GM23338 (cell line): ENCODE data around the gene DOP1A. TPM values are rescaled to one million over a fixed set of nuclear protein-coding genes. Genes with fewer than 3 reads are reported as not detected.

Experiments
- ATAC-seq: fragments of 200-7000 bp; cut with Tn5 transposase; 3 replicates; pipeline ENCODE4 v1.9.1; 2020
- DNase-seq: peaks from one replicate; pipeline ENCODE4 v3.0.0-alpha.2; 2015; ENCODE audit warnings: low spot score
- H2AFZ ChIP-seq: fragments of 200-600 bp; sonication (generic); 2 replicates; pipeline ENCODE4 v1.8.0; 2016; ENCODE audit warnings: antibody characterized with exemption, mild to moderate bottlenecking, moderate library complexity
- H3F3A ChIP-seq: fragments of 200-600 bp; sonication (generic); replicated peaks from 2 replicates; pipeline ENCODE4 v1.8.0; 2017; ENCODE audit warnings: antibody characterized with exemption, mixed run types, low read depth
- H3K27ac ChIP-seq: fragments of 200-600 bp; sonication (generic); 2 replicates; pipeline ENCODE4 v1.6.1; 2016; ENCODE audit warnings: low read depth
- H3K27me3 ChIP-seq: fragments of 200-600 bp; sonication (generic); 2 replicates; pipeline ENCODE4 v1.8.0; 2016; ENCODE audit warnings: mild to moderate bottlenecking, mixed run types, moderate library complexity; ENCODE audit not compliant: insufficient read depth
- H3K36me3 ChIP-seq: fragments of 200-600 bp; sonication (generic); 2 replicates; pipeline ENCODE4 v1.8.0; 2016; ENCODE audit warnings: mild to moderate bottlenecking; ENCODE audit not compliant: insufficient read depth
- H3K4me1 ChIP-seq: fragments of 200-600 bp; sonication (generic); 2 replicates; pipeline ENCODE4 v1.8.0; 2016; ENCODE audit warnings: mild to moderate bottlenecking, moderate library complexity; ENCODE audit not compliant: insufficient read depth
- H3K4me2 ChIP-seq: fragments of 200-600 bp; sonication (generic); 2 replicates; pipeline ENCODE4 v1.7.1; 2017; ENCODE audit warnings: mixed run types
- H3K4me3 ChIP-seq: fragments of 200-600 bp; sonication (generic); 2 replicates; pipeline ENCODE4 v1.6.1; 2016; ENCODE audit warnings: mixed run types
- H3K79me2 ChIP-seq: fragments of 200-600 bp; sonication (generic); replicated peaks from 2 replicates; pipeline ENCODE4 v1.8.0; 2017; ENCODE audit warnings: mild to moderate bottlenecking; ENCODE audit not compliant: insufficient read depth
- H3K9me2 ChIP-seq: fragments of 200-600 bp; sonication (generic); 2 replicates; pipeline ENCODE4 v1.8.0; 2017; ENCODE audit not compliant: insufficient read depth
- H4K20me1 ChIP-seq: fragments of 200-600 bp; sonication (generic); replicated peaks from 2 replicates; pipeline ENCODE4 v1.8.0; 2017; ENCODE audit warnings: mild to moderate bottlenecking; ENCODE audit not compliant: insufficient read depth
- H3K27ac Mint-ChIP-seq: 2 replicates; pipeline ENCODE4 v1.8.0; 2020; ENCODE audit warnings: inconsistent platforms, mild to moderate bottlenecking, moderate library complexity, mixed read lengths
- H3K27me3 Mint-ChIP-seq: 3 replicates; pipeline ENCODE4 v1.8.0; 2022; ENCODE audit warnings: low read depth, mild to moderate bottlenecking, moderate library complexity, mixed read lengths, inconsistent platforms; ENCODE audit not compliant: insufficient read depth, poor library complexity
- H3K36me3 Mint-ChIP-seq: 3 replicates; pipeline ENCODE4 v1.8.0; 2021; ENCODE audit warnings: low read depth, mild to moderate bottlenecking, inconsistent platforms, moderate library complexity, mixed read lengths
- H3K4me1 Mint-ChIP-seq: 3 replicates; pipeline ENCODE4 v1.8.0; 2020; ENCODE audit warnings: mild to moderate bottlenecking, inconsistent platforms, mixed read lengths
- H3K4me3 Mint-ChIP-seq: 3 replicates; pipeline ENCODE4 v1.8.0; 2021; ENCODE audit warnings: moderate library complexity, mild to moderate bottlenecking, inconsistent platforms, mixed read lengths
- H3K9me3 Mint-ChIP-seq: 3 replicates; pipeline ENCODE4 v1.8.0; 2020; ENCODE audit warnings: moderate library complexity, mild to moderate bottlenecking, inconsistent platforms, mixed read lengths
- CREB1 ChIP-seq: fragments of 250-450 bp; sonication (Bioruptor Pico); IDR thresholded peaks from 2 replicates; pipeline ENCODE4 v1.5.0; 2020; ENCODE audit warnings: low read depth, mild to moderate bottlenecking, moderate library complexity
- EZH2 ChIP-seq: fragments of 200-600 bp; sonication (generic); IDR thresholded peaks from one replicate; pipeline ENCODE4 v1.8.0; 2017; ENCODE audit warnings: antibody characterized with exemption, mild to moderate bottlenecking, low read depth; ENCODE audit not compliant: unreplicated experiment
- EZH2phosphoT487 ChIP-seq: fragments of 200-600 bp; sonication (generic); IDR thresholded peaks from one replicate; pipeline ENCODE4 v1.8.1; 2018; ENCODE audit warnings: antibody characterized with exemption; ENCODE audit not compliant: unreplicated experiment
- JUNB ChIP-seq: IDR thresholded peaks from one replicate; pipeline ENCODE4 v1.6.1; 2016; ENCODE audit warnings: antibody characterized with exemption; ENCODE audit not compliant: unreplicated experiment
- NANOG ChIP-seq: IDR thresholded peaks from 2 replicates; pipeline ENCODE4 v1.6.1; 2016; ENCODE audit warnings: antibody characterized with exemption, borderline replicate concordance
- POLR2AphosphoS5 ChIP-seq: IDR thresholded peaks from 2 replicates; pipeline ENCODE4 v1.6.1; 2016; ENCODE audit warnings: antibody characterized with exemption, low read depth
- STAT1 ChIP-seq: IDR thresholded peaks from one replicate; pipeline ENCODE4 v1.6.1; 2016; ENCODE audit warnings: antibody characterized with exemption; ENCODE audit not compliant: unreplicated experiment
- ZNF114 ChIP-seq: fragments of 250-450 bp; sonication (Bioruptor Pico); IDR thresholded peaks from 2 replicates; pipeline ENCODE4 v1.5.0; 2020; ENCODE audit warnings: mild to moderate bottlenecking, moderate library complexity
- ZNF331 ChIP-seq: fragments of 250-450 bp; sonication (Bioruptor Pico); IDR thresholded peaks from 2 replicates; pipeline ENCODE4 v1.5.0; 2020; ENCODE audit warnings: low read depth, mild to moderate bottlenecking, moderate library complexity
- polyA plus RNA-seq: library from polyadenylated mRNA; unstranded; fragments of >200 nt; fragmentation: Nextera tagmentation; extraction: Ambion mirVana; gene quantifications from 2 replicates; pipeline ENCODE4 v1.2.1, GENCODE V29; 2016
- total RNA-seq: library from RNA; depleted of rRNA; stranded (reverse); fragments of >200 nt; shearing (Covaris generic); gene quantifications from 2 replicates; pipeline ENCODE4 v1.2.3, GENCODE V29; 2014
- TF ChIP-seq, protein P1 (sequence below), 2 experiments: fragments of 200-600 bp in 1 of 2; sonication (generic) in 1 of 2; conservative IDR thresholded peaks; 2 replicates each; pipeline versions ENCODE4 v1.5.1 to v1.6.1; 2016 to 2017; ENCODE audit warnings: antibody characterized with exemption in 2 of 2, low read depth in 2 of 2, mild to moderate bottlenecking in 2 of 2, moderate library complexity in 1 of 2
- TF ChIP-seq, protein P2 (sequence below): IDR thresholded peaks from one replicate; pipeline ENCODE4 v1.6.1; 2018; ENCODE audit warnings: antibody characterized with exemption; ENCODE audit not compliant: unreplicated experiment
- TF ChIP-seq, protein P3 (sequence below): IDR thresholded peaks from 2 replicates; pipeline ENCODE4 v1.6.1; 2016; ENCODE audit warnings: antibody characterized with exemption
- TF ChIP-seq, protein P4 (sequence below): fragments of 250-450 bp; sonication (Bioruptor Pico); IDR thresholded peaks from 2 replicates; pipeline ENCODE4 v1.5.0; 2020; ENCODE audit warnings: mild to moderate bottlenecking, moderate library complexity

The DOP1A gene
- total and polyA plus RNA-seq, 2 experiments from 2014 or later = 3.9 to 18.6 TPM

DNA sequence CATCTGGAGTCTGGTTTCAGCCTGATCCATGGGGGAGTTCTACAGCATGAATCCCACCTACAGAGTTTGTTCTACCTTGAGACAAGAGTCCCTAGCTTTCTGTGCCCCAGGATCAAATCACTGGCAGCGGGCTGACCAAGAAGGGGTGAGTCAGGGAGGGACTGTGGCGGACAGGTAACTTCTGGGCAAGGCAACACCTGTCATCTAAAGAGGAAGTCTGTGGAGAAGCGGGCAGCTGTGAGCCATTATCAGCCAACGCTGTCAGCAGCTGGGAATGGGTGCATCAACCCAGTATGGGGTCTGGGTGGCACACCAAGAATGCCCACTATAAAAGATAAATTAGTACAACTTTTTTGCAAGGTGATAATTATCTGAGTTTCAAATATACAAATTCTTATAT, 47.7 kb upstream of the DOP1A start:
- no peak overlapping the region for H3K4me3 ChIP-seq
- no peaks in the 10 kb centered on the region for H4K20me1 ChIP-seq
- ATAC-seq (no peak), DNase-seq (no peak)
- no peaks in the 10 kb centered on the region for H3K4me1 Mint-ChIP-seq
- no peak overlapping the region for H3K27ac ChIP-seq
- H3K27me3 ChIP-seq = no peaks in the 10 kb centered on the region
- no peaks in the 10 kb centered on the region for H3F3A ChIP-seq
- H3K4me2 ChIP-seq = no peak overlapping the region
- H3K4me1 ChIP-seq = no peaks in the 10 kb centered on the region
- H3K27ac Mint-ChIP-seq = no peak overlapping the region
- H3K9me3 Mint-ChIP-seq = peaks cover 4% of the 10 kb centered on the region; the same call in 1 of the 3 replicates
- no peak for TF ChIP-seq JUNB
- no peak for TF ChIP-seq EZH2phosphoT487
- TF ChIP-seq EZH2 = no peak
- no peak for TF ChIP-seq STAT1
- TF ChIP-seq, protein P1, sequence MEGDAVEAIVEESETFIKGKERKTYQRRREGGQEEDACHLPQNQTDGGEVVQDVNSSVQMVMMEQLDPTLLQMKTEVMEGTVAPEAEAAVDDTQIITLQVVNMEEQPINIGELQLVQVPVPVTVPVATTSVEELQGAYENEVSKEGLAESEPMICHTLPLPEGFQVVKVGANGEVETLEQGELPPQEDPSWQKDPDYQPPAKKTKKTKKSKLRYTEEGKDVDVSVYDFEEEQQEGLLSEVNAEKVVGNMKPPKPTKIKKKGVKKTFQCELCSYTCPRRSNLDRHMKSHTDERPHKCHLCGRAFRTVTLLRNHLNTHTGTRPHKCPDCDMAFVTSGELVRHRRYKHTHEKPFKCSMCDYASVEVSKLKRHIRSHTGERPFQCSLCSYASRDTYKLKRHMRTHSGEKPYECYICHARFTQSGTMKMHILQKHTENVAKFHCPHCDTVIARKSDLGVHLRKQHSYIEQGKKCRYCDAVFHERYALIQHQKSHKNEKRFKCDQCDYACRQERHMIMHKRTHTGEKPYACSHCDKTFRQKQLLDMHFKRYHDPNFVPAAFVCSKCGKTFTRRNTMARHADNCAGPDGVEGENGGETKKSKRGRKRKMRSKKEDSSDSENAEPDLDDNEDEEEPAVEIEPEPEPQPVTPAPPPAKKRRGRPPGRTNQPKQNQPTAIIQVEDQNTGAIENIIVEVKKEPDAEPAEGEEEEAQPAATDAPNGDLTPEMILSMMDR (conservative IDR thresholded peaks at IDR 0.05; ENCODE audit: low read depth in 2 of 2) = no peak
- TF ChIP-seq ZNF114 (CRISPR knock-in tag) = no peak
- TF ChIP-seq, protein P2, sequence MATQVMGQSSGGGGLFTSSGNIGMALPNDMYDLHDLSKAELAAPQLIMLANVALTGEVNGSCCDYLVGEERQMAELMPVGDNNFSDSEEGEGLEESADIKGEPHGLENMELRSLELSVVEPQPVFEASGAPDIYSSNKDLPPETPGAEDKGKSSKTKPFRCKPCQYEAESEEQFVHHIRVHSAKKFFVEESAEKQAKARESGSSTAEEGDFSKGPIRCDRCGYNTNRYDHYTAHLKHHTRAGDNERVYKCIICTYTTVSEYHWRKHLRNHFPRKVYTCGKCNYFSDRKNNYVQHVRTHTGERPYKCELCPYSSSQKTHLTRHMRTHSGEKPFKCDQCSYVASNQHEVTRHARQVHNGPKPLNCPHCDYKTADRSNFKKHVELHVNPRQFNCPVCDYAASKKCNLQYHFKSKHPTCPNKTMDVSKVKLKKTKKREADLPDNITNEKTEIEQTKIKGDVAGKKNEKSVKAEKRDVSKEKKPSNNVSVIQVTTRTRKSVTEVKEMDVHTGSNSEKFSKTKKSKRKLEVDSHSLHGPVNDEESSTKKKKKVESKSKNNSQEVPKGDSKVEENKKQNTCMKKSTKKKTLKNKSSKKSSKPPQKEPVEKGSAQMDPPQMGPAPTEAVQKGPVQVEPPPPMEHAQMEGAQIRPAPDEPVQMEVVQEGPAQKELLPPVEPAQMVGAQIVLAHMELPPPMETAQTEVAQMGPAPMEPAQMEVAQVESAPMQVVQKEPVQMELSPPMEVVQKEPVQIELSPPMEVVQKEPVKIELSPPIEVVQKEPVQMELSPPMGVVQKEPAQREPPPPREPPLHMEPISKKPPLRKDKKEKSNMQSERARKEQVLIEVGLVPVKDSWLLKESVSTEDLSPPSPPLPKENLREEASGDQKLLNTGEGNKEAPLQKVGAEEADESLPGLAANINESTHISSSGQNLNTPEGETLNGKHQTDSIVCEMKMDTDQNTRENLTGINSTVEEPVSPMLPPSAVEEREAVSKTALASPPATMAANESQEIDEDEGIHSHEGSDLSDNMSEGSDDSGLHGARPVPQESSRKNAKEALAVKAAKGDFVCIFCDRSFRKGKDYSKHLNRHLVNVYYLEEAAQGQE = no peak
- TF ChIP-seq, protein P3, sequence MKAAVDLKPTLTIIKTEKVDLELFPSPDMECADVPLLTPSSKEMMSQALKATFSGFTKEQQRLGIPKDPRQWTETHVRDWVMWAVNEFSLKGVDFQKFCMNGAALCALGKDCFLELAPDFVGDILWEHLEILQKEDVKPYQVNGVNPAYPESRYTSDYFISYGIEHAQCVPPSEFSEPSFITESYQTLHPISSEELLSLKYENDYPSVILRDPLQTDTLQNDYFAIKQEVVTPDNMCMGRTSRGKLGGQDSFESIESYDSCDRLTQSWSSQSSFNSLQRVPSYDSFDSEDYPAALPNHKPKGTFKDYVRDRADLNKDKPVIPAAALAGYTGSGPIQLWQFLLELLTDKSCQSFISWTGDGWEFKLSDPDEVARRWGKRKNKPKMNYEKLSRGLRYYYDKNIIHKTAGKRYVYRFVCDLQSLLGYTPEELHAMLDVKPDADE = no peak
- TF ChIP-seq POLR2AphosphoS5 = no peak
- no peak for TF ChIP-seq NANOG
- no peak for TF ChIP-seq ZNF331 (CRISPR knock-in tag)
- TF ChIP-seq, protein P4, sequence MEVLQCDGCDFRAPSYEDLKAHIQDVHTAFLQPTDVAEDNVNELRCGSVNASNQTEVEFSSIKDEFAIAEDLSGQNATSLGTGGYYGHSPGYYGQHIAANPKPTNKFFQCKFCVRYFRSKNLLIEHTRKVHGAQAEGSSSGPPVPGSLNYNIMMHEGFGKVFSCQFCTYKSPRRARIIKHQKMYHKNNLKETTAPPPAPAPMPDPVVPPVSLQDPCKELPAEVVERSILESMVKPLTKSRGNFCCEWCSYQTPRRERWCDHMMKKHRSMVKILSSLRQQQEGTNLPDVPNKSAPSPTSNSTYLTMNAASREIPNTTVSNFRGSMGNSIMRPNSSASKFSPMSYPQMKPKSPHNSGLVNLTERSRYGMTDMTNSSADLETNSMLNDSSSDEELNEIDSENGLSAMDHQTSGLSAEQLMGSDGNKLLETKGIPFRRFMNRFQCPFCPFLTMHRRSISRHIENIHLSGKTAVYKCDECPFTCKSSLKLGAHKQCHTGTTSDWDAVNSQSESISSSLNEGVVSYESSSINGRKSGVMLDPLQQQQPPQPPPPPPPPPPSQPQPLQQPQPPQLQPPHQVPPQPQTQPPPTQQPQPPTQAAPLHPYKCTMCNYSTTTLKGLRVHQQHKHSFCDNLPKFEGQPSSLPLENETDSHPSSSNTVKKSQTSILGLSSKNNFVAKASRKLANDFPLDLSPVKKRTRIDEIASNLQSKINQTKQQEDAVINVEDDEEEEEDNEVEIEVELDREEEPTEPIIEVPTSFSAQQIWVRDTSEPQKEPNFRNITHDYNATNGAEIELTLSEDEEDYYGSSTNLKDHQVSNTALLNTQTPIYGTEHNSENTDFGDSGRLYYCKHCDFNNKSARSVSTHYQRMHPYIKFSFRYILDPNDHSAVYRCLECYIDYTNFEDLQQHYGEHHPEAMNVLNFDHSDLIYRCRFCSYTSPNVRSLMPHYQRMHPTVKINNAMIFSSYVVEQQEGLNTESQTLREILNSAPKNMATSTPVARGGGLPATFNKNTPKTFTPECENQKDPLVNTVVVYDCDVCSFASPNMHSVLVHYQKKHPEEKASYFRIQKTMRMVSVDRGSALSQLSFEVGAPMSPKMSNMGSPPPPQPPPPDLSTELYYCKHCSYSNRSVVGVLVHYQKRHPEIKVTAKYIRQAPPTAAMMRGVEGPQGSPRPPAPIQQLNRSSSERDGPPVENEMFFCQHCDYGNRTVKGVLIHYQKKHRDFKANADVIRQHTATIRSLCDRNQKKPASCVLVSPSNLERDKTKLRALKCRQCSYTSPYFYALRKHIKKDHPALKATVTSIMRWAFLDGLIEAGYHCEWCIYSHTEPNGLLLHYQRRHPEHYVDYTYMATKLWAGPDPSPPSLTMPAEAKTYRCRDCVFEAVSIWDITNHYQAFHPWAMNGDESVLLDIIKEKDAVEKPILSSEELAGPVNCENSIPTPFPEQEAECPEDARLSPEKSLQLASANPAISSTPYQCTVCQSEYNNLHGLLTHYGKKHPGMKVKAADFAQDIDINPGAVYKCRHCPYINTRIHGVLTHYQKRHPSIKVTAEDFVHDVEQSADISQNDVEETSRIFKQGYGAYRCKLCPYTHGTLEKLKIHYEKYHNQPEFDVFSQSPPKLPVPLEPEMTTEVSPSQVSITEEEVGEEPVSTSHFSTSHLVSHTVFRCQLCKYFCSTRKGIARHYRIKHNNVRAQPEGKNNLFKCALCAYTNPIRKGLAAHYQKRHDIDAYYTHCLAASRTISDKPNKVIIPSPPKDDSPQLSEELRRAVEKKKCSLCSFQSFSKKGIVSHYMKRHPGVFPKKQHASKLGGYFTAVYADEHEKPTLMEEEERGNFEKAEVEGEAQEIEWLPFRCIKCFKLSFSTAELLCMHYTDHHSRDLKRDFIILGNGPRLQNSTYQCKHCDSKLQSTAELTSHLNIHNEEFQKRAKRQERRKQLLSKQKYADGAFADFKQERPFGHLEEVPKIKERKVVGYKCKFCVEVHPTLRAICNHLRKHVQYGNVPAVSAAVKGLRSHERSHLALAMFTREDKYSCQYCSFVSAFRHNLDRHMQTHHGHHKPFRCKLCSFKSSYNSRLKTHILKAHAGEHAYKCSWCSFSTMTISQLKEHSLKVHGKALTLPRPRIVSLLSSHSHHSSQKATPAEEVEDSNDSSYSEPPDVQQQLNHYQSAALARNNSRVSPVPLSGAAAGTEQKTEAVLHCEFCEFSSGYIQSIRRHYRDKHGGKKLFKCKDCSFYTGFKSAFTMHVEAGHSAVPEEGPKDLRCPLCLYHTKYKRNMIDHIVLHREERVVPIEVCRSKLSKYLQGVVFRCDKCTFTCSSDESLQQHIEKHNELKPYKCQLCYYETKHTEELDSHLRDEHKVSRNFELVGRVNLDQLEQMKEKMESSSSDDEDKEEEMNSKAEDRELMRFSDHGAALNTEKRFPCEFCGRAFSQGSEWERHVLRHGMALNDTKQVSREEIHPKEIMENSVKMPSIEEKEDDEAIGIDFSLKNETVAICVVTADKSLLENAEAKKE (CRISPR knock-in tag) = no peak
- no peak for TF ChIP-seq CREB1 (CRISPR knock-in tag)
- H3K4me3 Mint-ChIP-seq = no peak overlapping the region
- H3K36me3 Mint-ChIP-seq = peaks cover 59% of the 10 kb centered on the region
- H2AFZ ChIP-seq = no peak overlapping the region
- H3K79me2 ChIP-seq = no peaks in the 10 kb centered on the region
- H3K27me3 Mint-ChIP-seq = peaks cover 2% of the 10 kb centered on the region
- peaks cover 17% of the 10 kb centered on the region for H3K36me3 ChIP-seq
- H3K9me2 ChIP-seq = no peaks in the 10 kb centered on the region
